GM12892 (cell line): Measurements from ENCODE around the gene KLF2.

Source experiments
- POLR2A ChIP-seq: IDR thresholded peaks from 2 replicates; pipeline ENCODE4 v1.6.1; 2011; ENCODE audit warnings: low read depth, low read length, control low read depth
- POLR2AphosphoS5 ChIP-seq: IDR thresholded peaks from 2 replicates; pipeline ENCODE4 v1.6.1; 2011; ENCODE audit warnings: low read depth, low read length, control low read depth

- TF ChIP-seq POLR2A: no peak
- no peak for TF ChIP-seq POLR2AphosphoS5
These were observed 5.1 kb upstream of the KLF2 start for GRCh38 chr19:16319481-16319880.
